H1 (cell line): ENCODE results near the gene AIG1. TPM values are rescaled to one million over a fixed set of nuclear protein-coding genes. Genes with fewer than 3 reads are reported as not detected.

Source experiments
- CTCF ChIA-PET: fragments of 300-600 bp; sonication (Branson Sonifier 250); formaldehyde crosslinking; loops from one replicate; lab custom pipeline; 2021; ENCODE audit not compliant: partially characterized antibody; lab: Charles Lee
- POLR2A ChIA-PET: fragments of 300-600 bp; sonication (Branson Sonifier 250); formaldehyde crosslinking; loops from one replicate; lab custom pipeline; 2021; ENCODE audit warnings: inconsistent platforms; ENCODE audit not compliant: partially characterized antibody; lab: Charles Lee
- DNase-seq, 2 experiments: peaks; one replicate each; pipeline versions ENCODE4 v3.0.0 to v3.0.0-alpha.2; 2010 to 2022; ENCODE audit warnings: low spot score in 2 of 2, low read depth in 1 of 2, mixed read lengths in 1 of 2
- FAIRE-seq: peaks from 2 replicates; lab custom pipeline; 2011; peaks lifted over from hg19 to GRCh38; lab: Jason Lieb, UNC
- H2AFZ ChIP-seq: 2 replicates; pipeline ENCODE4 v1.8.1; 2012; ENCODE audit warnings: low read length, inconsistent platforms
- H2AK5ac ChIP-seq: 2 replicates; pipeline ENCODE4 v1.6.1; 2013; ENCODE audit warnings: low read depth, low read length
- H2BK120ac ChIP-seq: replicated peaks from 2 replicates; pipeline ENCODE3; 2013; ENCODE audit warnings: low read depth, low read length, inconsistent platforms
- H2BK12ac ChIP-seq: 2 replicates; pipeline ENCODE4 v1.6.1; 2013; ENCODE audit warnings: low read depth, low read length
- H2BK15ac ChIP-seq: 2 replicates; pipeline ENCODE4 v1.6.1; 2013; ENCODE audit warnings: low read length
- H2BK20ac ChIP-seq: 2 replicates; pipeline ENCODE4 v1.6.1; 2013; ENCODE audit warnings: low read length
- H2BK5ac ChIP-seq: 2 replicates; pipeline ENCODE4 v1.6.1; 2013; ENCODE audit warnings: low read depth, low read length
- H3K14ac ChIP-seq: 2 replicates; pipeline ENCODE4 v1.6.1; 2013; ENCODE audit warnings: inconsistent platforms; ENCODE audit not compliant: insufficient read length
- H3K18ac ChIP-seq: 2 replicates; pipeline ENCODE4 v1.6.1; 2013; ENCODE audit warnings: low read length; ENCODE audit errors: extremely low read depth
- H3K23ac ChIP-seq: 2 replicates; pipeline ENCODE4 v1.6.1; 2013; ENCODE audit warnings: inconsistent platforms; ENCODE audit not compliant: insufficient read length
- H3K23me2 ChIP-seq: 2 replicates; pipeline ENCODE4 v1.6.1; 2013; ENCODE audit warnings: low read depth, low read length
- H3K27ac ChIP-seq: 2 replicates; pipeline ENCODE4 v1.6.1; 2011; ENCODE audit warnings: low read depth, low read length, inconsistent platforms
- H3K27me3 ChIP-seq, 4 experiments: replicated peaks in 1 of 4; 1 replicate in 1 of 4; 2 replicates in 3 of 4; pipeline versions ENCODE4 v1.6.1 to v1.8.1; 2011 to 2013; ENCODE audit warnings: low read length in 3 of 4, mild to moderate bottlenecking in 3 of 4, inconsistent platforms in 2 of 4, mixed read lengths in 2 of 4, moderate library complexity in 1 of 4; ENCODE audit not compliant: control insufficient read depth in 3 of 4, insufficient read depth in 3 of 4; ENCODE audit errors: extremely low read depth in 1 of 4
- H3K36me3 ChIP-seq, 4 experiments: 2 replicates each; pipeline versions ENCODE4 v1.6.1 to v1.8.1; 2011 to 2013; ENCODE audit warnings: mild to moderate bottlenecking in 4 of 4, low read length in 3 of 4, moderate library complexity in 2 of 4, control low read depth in 1 of 4, inconsistent platforms in 1 of 4; ENCODE audit not compliant: insufficient read depth in 4 of 4, control insufficient read depth in 2 of 4
- H3K4ac ChIP-seq: replicated peaks from 2 replicates; pipeline ENCODE3; 2013; ENCODE audit warnings: low read length, low read depth, mixed read lengths, inconsistent platforms; ENCODE audit not compliant: insufficient read length
- H3K4me1 ChIP-seq, 4 experiments: replicated peaks in 1 of 4; 1 replicate in 1 of 4; 2 replicates in 3 of 4; pipeline versions ENCODE4 v1.6.1 to v1.8.1; 2011 to 2013; ENCODE audit warnings: low read length in 3 of 4, inconsistent platforms in 2 of 4, mixed read lengths in 1 of 4; ENCODE audit not compliant: insufficient read depth in 4 of 4, control insufficient read depth in 3 of 4
- H3K4me2 ChIP-seq, 2 experiments: 2 replicates each; pipeline versions ENCODE4 v1.6.1 to v1.8.1; 2011 to 2013; ENCODE audit warnings: low read depth in 2 of 2, low read length in 2 of 2, control low read depth in 1 of 2, inconsistent platforms in 1 of 2, mild to moderate bottlenecking in 1 of 2; ENCODE audit not compliant: insufficient read depth in 1 of 2
- H3K4me3 ChIP-seq, 4 experiments: fragments of 200-600, 300-600 bp in 1 of 4; sonication (generic), shearing (Covaris generic), sonication (Bioruptor Twin) in 1 of 4; 2 replicates each; pipeline versions ENCODE4 v1.5.1 to v1.8.1; 2011 to 2016; ENCODE audit warnings: low read length in 4 of 4, low read depth in 3 of 4, control low read depth in 2 of 4, inconsistent platforms in 2 of 4, mild to moderate bottlenecking in 2 of 4, mixed read lengths in 1 of 4, moderate library complexity in 1 of 4; ENCODE audit not compliant: insufficient read depth in 2 of 4; ENCODE audit errors: extremely low read depth in 1 of 4
- H3K56ac ChIP-seq: replicated peaks from 2 replicates; pipeline ENCODE3; 2013; ENCODE audit warnings: low read depth, mild to moderate bottlenecking, mixed read lengths, low read length, inconsistent platforms; ENCODE audit not compliant: insufficient read length
- H3K79me1 ChIP-seq: 2 replicates; pipeline ENCODE4 v1.6.1; 2013; ENCODE audit warnings: low read depth, low read length, control low read depth
- H3K79me2 ChIP-seq, 2 experiments: 2 replicates each; pipeline versions ENCODE4 v1.6.1 to v1.8.1; 2012 to 2013; ENCODE audit warnings: low read length in 2 of 2, mild to moderate bottlenecking in 2 of 2, inconsistent platforms in 1 of 2; ENCODE audit not compliant: insufficient read depth in 2 of 2, control insufficient read depth in 1 of 2
- H3K9ac ChIP-seq, 4 experiments: replicated peaks in 1 of 4; 1 replicate in 1 of 4; 2 replicates in 3 of 4; pipeline versions ENCODE4 v1.6.1 to v1.8.1; 2011 to 2013; ENCODE audit warnings: low read depth in 3 of 4, low read length in 3 of 4, control low read depth in 2 of 4, mild to moderate bottlenecking in 2 of 4, moderate library complexity in 2 of 4, inconsistent platforms in 1 of 4; ENCODE audit errors: extremely low read depth in 1 of 4
- H3K9me3 ChIP-seq, 2 experiments: 2 replicates each; pipeline versions ENCODE4 v1.6.1 to v1.8.1; 2012 to 2013; ENCODE audit warnings: mild to moderate bottlenecking in 2 of 2, moderate library complexity in 2 of 2, control low read depth in 1 of 2, inconsistent platforms in 1 of 2, low read depth in 1 of 2, low read length in 1 of 2, mixed read lengths in 1 of 2; ENCODE audit not compliant: insufficient read depth in 2 of 2
- H4K20me1 ChIP-seq, 2 experiments: replicated peaks in 1 of 2; 2 replicates each; pipeline versions ENCODE3 to v1.8.1; 2011 to 2013; ENCODE audit warnings: inconsistent platforms in 2 of 2, low read length in 2 of 2, mild to moderate bottlenecking in 1 of 2; ENCODE audit not compliant: insufficient read depth in 2 of 2, control insufficient read depth in 1 of 2
- H4K5ac ChIP-seq: 2 replicates; pipeline ENCODE4 v1.6.1; 2013; ENCODE audit warnings: low read length, low read depth, mixed read lengths, inconsistent platforms; ENCODE audit not compliant: insufficient read length
- H4K8ac ChIP-seq: 2 replicates; pipeline ENCODE4 v1.8.0; 2013; ENCODE audit warnings: mild to moderate bottlenecking, moderate library complexity, low read length, inconsistent platforms; ENCODE audit not compliant: insufficient read depth; ENCODE audit errors: extremely low read depth
- H4K91ac ChIP-seq: replicated peaks from 2 replicates; pipeline ENCODE3; 2013; ENCODE audit warnings: low read length, mixed read lengths, inconsistent platforms; ENCODE audit not compliant: insufficient read length
- EP300 ChIP-seq, 2 experiments: IDR thresholded peaks; 1 replicate in 1 of 2; 2 replicates in 1 of 2; pipeline ENCODE4 v1.6.1; 2011 to 2012; ENCODE audit warnings: low read depth in 2 of 2, low read length in 2 of 2, mild to moderate bottlenecking in 2 of 2, borderline replicate concordance in 1 of 2, inconsistent platforms in 1 of 2, moderate library complexity in 1 of 2
- GABPA ChIP-seq: IDR thresholded peaks from 2 replicates; pipeline ENCODE4 v1.6.1; 2011; ENCODE audit warnings: mild to moderate bottlenecking, low read length, moderate library complexity, borderline replicate concordance; ENCODE audit not compliant: insufficient read depth
- HDAC6 ChIP-seq: IDR thresholded peaks from one replicate; pipeline ENCODE4 v1.7.1; 2012; ENCODE audit warnings: low read depth, mild to moderate bottlenecking, inconsistent platforms, low read length, moderate library complexity
- KDM4A ChIP-seq: IDR thresholded peaks from one replicate; pipeline ENCODE4 v1.7.1; 2012; ENCODE audit warnings: low read depth, mild to moderate bottlenecking, moderate library complexity, low read length, inconsistent platforms; ENCODE audit not compliant: severe bottlenecking
- NANOG ChIP-seq: IDR thresholded peaks from 2 replicates; pipeline ENCODE4 v1.6.1; 2011; ENCODE audit warnings: low read length, low read depth, mild to moderate bottlenecking, inconsistent platforms; ENCODE audit not compliant: insufficient read depth, poor library complexity, severe bottlenecking
- POU5F1 ChIP-seq: IDR thresholded peaks from 2 replicates; pipeline ENCODE4 v1.6.1; 2011; ENCODE audit warnings: low read depth, mild to moderate bottlenecking, low read length, moderate library complexity
- RXRA ChIP-seq: IDR thresholded peaks from 2 replicates; pipeline ENCODE4 v1.6.1; 2011; ENCODE audit warnings: low read depth, mild to moderate bottlenecking, low read length, moderate library complexity; ENCODE audit not compliant: insufficient read depth
- TCF12 ChIP-seq: IDR thresholded peaks from 2 replicates; pipeline ENCODE4 v1.6.1; 2011; ENCODE audit warnings: low read depth, mild to moderate bottlenecking, low read length
- ZNF274 ChIP-seq: IDR thresholded peaks from 2 replicates; pipeline ENCODE4 v1.7.0; 2012; ENCODE audit warnings: low read length, borderline replicate concordance; ENCODE audit errors: extremely low read depth
- WGBS, 2 experiments: shearing (Covaris generic) in 1 of 2; methylation state at CpG; one replicate each; pipeline versions ENCODE4 v1.1.6 to v1.1.7; 2013 to 2015; ENCODE audit warnings: low lambda C conversion rate in 2 of 2, mixed read lengths in 2 of 2, inconsistent platforms in 1 of 2, low coverage in 1 of 2, missing lambda C conversion rate in 1 of 2; ENCODE audit not compliant: insufficient replicate concordance in 2 of 2, insufficient coverage in 1 of 2, insufficient read length in 1 of 2; ENCODE audit errors: extremely low coverage in 1 of 2, missing lambda C conversion rate in 1 of 2; 5-methylcytosine and 5-hydroxymethylcytosine counted together
- polyA plus RNA-seq, 7 experiments: library from polyadenylated mRNA; depleted of rRNA in 3 of 7; stranded (reverse) in 5 of 7; unstranded in 2 of 7; fragments of >200 nt in 5 of 7; fragments of 200-250 nt in 2 of 7; gene quantifications; 1 replicate in 5 of 7; 2 replicates in 1 of 7; 4 replicates in 1 of 7; pipeline versions ENCODE4 v1.2.1 to v1.2.3, GENCODE V29; 2011 to 2013; ENCODE audit warnings: missing spikeins in 2 of 7, mixed read lengths in 2 of 7
- total RNA-seq: library from RNA; stranded (reverse); fragmentation: NEBNext Ultra II Directional; extraction: Animal tissue kit (Norgen Biotek cat#: 25700); gene quantifications from 2 replicates; pipeline ENCODE4 v1.2.1, GENCODE V29; 2021
- TF ChIP-seq, protein P1 (sequence below): IDR thresholded peaks from 2 replicates; pipeline ENCODE4 v1.6.1; 2011; ENCODE audit warnings: low read length, improper control_type of control experiment
- TF ChIP-seq, protein P2 (sequence below): IDR thresholded peaks from 2 replicates; pipeline ENCODE4 v1.6.1; 2012; ENCODE audit warnings: low read length, inconsistent platforms

AIG1 gene
- total and polyA plus RNA-seq, 2 of the 8 experiments (the other 6 are each of a cell fraction or from before 2014, with no cell fraction given) = 56.6 to 58.4 TPM

DNA sequence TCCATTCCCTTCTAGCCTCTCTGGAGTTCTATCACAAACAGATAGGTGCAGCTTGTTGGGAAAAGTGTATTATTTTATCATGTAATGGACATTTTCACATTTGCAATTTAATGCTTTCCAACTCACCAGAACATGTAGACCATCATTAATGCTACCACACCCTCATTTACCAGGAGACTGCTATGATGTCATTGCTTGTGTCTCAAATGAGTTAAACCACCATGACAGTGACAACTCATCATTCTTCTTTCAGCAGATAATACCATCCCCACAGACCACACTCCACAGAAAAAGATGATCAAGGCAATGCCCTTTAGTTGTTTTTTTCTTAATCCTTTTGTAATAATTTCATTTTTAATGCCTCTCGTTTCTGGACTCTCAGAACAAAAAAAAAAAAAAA, 168.7 kb downstream of the AIG1 start:
- H3K4me1 ChIP-seq = peaks cover 0 to 2% (median under 1%) of the 10 kb centered on the region in 4 experiments; a peak in 2 of 7 replicates
- H3K79me2 ChIP-seq = no peaks in the 10 kb centered on the region
- H4K8ac ChIP-seq = no peak overlapping the region
- no peak overlapping the region for H2BK120ac ChIP-seq
- ChIA-PET CTCF (interaction anchor here (1.2 to 7.2 kb wide), 2 partner anchors 61 to 107 kb away, joined by 3 to 80 read pairs; no protein-coding TSS in a partner anchor), POLR2A (no interaction called here)
- H2BK20ac ChIP-seq = no peak overlapping the region
- no peak overlapping the region for H3K4me2 ChIP-seq
- no peak overlapping the region for H2AK5ac ChIP-seq
- H2BK15ac ChIP-seq = no peak overlapping the region
- no peak overlapping the region for H2BK12ac ChIP-seq
- H3K79me1 ChIP-seq = no peaks in the 10 kb centered on the region; the same call in 1 of the 2 replicates
- FAIRE-seq = no peak
- no peak overlapping the region for H3K18ac ChIP-seq
- no peak overlapping the region for H4K5ac ChIP-seq
- no peak overlapping the region for H3K27ac ChIP-seq
- H2BK5ac ChIP-seq = no peak overlapping the region
- no peak overlapping the region for H3K9ac ChIP-seq
- H4K20me1 ChIP-seq = no peaks in the 10 kb centered on the region
- TF ChIP-seq TCF12 (no peak), RXRA (no peak), NANOG (no peak), GABPA (no peak), EP300 (IDR thresholded peaks at IDR 0.05; ENCODE audit: borderline replicate concordance in 1 of 2, low read depth in 2 of 2, low read length in 2 of 2) (no peak), POU5F1 (no peak), KDM4A (no peak), HDAC6 (no peak), ZNF274 (no peak)
- TF ChIP-seq, protein P1, sequence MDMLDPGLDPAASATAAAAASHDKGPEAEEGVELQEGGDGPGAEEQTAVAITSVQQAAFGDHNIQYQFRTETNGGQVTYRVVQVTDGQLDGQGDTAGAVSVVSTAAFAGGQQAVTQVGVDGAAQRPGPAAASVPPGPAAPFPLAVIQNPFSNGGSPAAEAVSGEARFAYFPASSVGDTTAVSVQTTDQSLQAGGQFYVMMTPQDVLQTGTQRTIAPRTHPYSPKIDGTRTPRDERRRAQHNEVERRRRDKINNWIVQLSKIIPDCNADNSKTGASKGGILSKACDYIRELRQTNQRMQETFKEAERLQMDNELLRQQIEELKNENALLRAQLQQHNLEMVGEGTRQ = no peak
- TF ChIP-seq, protein P2, sequence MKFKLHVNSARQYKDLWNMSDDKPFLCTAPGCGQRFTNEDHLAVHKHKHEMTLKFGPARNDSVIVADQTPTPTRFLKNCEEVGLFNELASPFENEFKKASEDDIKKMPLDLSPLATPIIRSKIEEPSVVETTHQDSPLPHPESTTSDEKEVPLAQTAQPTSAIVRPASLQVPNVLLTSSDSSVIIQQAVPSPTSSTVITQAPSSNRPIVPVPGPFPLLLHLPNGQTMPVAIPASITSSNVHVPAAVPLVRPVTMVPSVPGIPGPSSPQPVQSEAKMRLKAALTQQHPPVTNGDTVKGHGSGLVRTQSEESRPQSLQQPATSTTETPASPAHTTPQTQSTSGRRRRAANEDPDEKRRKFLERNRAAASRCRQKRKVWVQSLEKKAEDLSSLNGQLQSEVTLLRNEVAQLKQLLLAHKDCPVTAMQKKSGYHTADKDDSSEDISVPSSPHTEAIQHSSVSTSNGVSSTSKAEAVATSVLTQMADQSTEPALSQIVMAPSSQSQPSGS = no peak
- H4K91ac ChIP-seq = no peak overlapping the region
- WGBS, 2 experiments = 69% methylated on average over 1 of the region's 1 CpG; no CpG with 5 or more reads in 1 of the 2 experiments
- no peaks in the 10 kb centered on the region for H3K27me3 ChIP-seq
- H3K4me3 ChIP-seq = no peak overlapping the region
- H3K14ac ChIP-seq = no peak overlapping the region
- H2AFZ ChIP-seq = no peak overlapping the region
- no peaks in the 10 kb centered on the region for H3K9me3 ChIP-seq
- no peak overlapping the region for H3K4ac ChIP-seq
- no peaks in the 10 kb centered on the region for H3K23me2 ChIP-seq
- H3K23ac ChIP-seq = no peak overlapping the region
- DNase-seq = no peak
- no peak overlapping the region for H3K56ac ChIP-seq
- no peaks in the 10 kb centered on the region for H3K36me3 ChIP-seq
